NCI-H2196 (cell line): ENCODE measurements around the gene VPS54.
"Not testable (repeated sequence)": the region's sequence is repeated elsewhere in the genome, so short reads cannot be mapped to it uniquely, and the experiment has no call there.

Experiments used
- DNase-seq: peaks from one replicate; lab custom pipeline; 2025; ENCODE audit not compliant: unreplicated experiment; lab: John Stamatoyannopoulos, UW

The VPS54 gene

GRCh38 chr2:63993871-63994270 lies 25.4 kb downstream of the VPS54 start:
- DNase-seq: no peak

GRCh38 chr2:63993130-63993584 lies 26.1 kb downstream of the VPS54 start:
- not testable (repeated sequence) for DNase-seq

- DNase-seq: no peak
Observed at GRCh38 chr2:63992061-63992685, 27.1 kb downstream of the VPS54 start.

- DNase-seq: not testable (repeated sequence)
Observed at GRCh38 chr2:63991173-63991999, 27.8 kb downstream of the VPS54 start.

DNA sequence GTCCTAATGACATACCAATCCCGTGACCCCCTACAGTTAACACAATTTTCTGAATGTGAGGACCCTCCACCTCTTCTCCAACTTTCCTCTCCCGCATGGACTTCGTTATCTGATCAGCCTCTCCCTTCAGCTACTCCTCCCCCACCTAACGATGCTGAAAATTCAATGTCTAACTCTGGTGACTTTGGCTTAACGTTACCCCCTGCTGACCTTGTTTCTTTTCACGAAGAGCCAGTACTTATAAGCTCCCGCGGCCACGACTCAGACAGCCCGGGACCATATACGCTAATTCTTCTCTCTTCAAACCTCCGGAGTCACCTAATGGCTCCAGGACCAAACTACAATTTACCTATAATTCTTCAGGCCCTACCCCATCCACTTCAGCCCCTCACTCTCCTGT lies 29.2 kb downstream of the VPS54 start:
- DNase-seq: no peak

DNA sequence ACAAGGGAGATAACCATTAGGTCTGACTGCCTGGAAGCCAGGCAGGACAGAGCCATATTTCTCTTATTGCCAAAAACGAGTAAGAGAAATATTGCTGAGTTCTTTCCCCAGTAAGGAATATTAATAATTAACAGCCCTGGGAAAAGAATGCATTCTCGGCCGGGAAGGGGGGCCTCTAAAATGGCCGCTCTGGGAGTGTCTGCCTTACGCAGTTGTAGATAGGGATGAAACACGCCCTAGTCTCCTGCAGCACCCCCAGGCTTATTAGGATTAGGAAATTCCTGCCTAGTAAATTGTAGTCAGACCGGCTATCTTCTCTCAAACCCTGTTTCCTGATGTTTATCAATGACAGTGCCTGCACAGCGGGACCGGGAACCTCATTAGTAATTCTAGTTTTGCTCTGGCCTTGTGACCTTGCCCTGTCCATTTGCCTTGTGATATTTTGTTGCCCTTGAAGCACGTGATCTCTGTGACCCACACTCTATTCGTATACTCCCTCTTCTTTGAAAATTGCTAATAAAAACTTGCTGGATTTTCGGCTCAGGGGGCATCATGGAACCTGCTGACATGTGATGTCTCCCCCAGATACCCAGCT lies 30.3 kb downstream of the VPS54 start:
- DNase-seq: not testable (repeated sequence)

DNA sequence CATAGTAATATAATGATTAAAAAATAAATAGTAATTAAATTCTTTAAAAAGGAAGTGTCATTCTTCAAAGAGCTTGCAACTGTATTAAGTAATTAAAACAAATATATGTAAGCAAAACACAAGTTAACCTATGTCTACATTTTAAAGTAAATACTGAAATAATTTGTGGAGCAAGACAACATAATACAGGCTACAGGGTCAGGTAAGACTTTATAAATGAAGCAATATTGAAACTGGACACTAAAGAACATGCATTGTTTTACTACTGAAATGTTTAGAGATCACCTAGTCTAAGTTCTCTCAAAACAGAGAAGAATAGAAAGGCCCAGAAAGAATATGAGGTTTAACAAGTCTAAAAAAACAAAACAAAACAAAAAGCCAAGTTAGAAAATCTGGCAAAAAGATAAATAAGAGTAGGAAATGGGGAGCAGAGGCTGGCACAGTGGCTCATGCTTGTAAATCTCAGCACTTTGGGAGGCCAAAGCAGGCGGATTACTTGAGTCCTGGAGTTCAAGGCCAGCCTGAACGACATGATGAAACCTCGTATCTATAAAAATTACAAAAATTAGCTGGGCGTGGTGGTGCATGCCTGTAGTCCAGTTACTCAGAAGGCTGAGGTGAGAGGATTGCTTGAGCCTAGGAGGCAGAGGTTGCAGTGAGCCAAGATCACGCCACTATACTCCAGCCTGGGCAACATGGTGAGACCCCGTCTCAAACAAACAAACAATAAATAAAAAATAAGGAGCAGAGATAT lies 34.4 kb downstream of the VPS54 start:
- no peak for DNase-seq

- peak; percentile 19 for DNase-seq
Observed at GRCh38 chr2:63983986-63984605, 35.1 kb downstream of the VPS54 start.

DNA sequence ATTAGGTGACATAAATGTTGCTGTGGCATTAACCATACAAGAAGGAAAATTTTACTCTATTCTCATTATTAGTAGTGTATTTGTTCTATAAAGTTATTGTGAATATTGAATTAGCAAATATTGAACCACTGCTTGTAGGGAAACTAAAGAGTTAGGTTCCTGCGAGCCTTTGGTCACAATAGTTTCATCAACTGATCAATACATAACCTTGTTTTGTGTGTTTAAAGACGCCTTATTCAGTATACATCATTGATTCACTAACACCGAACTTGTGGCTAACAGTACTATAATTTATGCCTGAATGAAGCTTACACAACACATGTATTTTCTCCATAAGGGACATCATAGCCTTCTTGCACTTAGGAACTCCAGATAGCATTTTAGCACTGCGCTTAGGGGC lies 36.9 kb downstream of the VPS54 start:
- DNase-seq: no peak

DNA sequence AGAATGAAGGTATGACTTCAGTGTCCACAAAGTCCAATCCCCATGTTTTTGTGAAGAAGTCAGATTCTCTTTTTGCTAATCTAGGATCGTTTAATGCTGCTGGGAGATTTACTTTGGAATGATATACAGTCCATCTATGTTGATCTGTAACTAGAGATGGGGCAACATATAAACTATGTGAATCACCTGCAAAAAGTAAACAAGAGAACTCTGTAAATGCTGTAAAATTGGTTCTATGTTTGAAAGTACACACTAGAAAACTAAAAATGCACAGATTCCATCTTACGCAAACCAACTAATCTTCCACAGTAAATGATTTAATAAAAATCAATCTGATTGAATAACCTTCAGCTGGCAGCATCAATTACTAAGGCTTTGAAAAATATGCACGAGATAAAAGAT lies 37.5 kb downstream of the VPS54 start:
- DNase-seq: no peak

GRCh38 chr2:63980794-63981193 lies 38.4 kb downstream of the VPS54 start:
- DNase-seq: no peak

DNA sequence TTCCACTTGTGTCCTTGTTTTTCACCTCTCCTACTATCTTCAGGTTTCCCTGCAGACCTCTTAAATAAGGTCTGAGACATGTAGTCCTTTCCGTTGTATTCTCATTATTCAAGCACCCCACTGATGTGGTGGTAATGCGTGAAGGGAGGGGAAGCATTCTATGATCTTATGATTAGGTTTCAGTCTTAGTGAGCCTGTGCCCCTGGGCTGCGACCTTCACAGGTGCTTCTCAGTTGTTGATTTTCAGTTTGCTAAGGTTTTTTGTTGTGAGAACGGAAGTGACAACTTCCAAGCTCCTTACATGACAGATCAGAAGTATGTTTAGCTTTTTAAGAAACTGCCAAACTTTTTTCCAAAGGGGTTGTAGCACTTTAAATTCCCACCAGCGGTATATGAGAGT lies 41.3 kb downstream of the VPS54 start:
- DNase-seq: no peak

- DNase-seq: no peak
Observed at GRCh38 chr2:63976125-63976510, 43.1 kb downstream of the VPS54 start.

- no peak for DNase-seq
Observed at GRCh38 chr2:63975437-63976124, 43.6 kb downstream of the VPS54 start.

DNA sequence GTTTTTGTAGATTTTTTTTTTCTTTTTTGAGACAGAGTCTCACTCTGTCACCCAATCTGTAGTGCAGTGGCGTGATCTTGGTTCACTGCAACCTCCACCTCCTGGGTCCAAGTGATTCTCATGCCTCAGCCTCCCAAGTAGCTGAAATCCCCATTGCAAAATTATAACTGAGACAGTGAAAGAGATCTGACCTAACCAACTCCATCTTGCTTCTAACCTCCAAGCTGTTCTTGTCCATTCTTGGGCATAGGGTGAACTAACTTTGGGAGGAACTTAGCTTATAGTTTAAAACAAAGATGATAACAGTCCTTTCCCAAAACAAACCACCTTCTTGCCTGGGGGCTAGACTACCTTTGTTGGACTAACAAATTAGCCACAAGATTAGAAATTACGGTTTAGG lies 44.2 kb downstream of the VPS54 start:
- not testable (repeated sequence) for DNase-seq

DNA sequence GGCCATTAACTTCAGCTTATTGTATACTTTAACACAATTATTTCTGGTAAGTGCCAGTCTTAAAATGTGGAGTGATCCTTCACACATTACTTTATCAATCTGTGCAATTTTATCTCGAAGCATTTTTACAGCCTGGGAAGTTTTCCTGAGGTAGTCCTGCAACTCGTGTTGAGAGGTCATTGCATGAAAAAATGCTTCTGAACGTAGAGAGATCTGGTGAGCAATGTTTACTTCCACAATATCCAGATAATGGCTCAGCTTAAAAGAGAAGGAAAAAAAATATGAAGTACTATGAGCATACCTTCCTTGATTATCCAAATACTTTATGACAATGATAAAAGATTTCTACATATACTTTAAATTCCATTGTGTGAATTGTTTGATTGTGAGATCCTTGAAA lies 57.0 kb downstream of the VPS54 start:
- no peak for DNase-seq

GRCh38 chr2:63950414-63950813 lies 68.8 kb downstream of the VPS54 start:
- peak; percentile 2 for DNase-seq

- DNase-seq: no peak
Observed at GRCh38 chr2:63942788-63943187, 76.4 kb downstream of the VPS54 start.

DNA sequence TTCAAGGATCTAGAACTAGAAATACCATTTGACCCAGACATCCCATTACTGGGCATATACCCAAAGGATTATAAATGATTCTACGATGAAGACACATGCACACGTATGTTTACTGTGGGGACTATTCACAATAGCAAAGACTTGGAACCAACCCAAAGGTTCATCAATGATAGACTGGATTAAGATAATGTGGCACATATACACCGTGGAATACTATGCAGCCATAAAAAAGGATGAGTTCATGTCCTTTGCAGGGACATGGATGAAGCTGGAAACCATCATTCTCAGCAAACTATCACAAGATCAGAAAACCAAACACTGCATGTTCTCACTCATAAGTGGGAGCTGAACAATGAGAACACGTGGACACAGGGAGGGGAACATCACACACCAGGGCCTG lies 87.1 kb downstream of the VPS54 start:
- DNase-seq: not testable (repeated sequence)

GRCh38 chr2:63926815-63927214 lies 92.4 kb downstream of the VPS54 start:
- DNase-seq: no peak
